Naive thymus-derived CD4-positive, alpha-beta T cell (primary cell): Measurements from ENCODE around the gene KAT8. TPM values are rescaled to one million over a fixed set of nuclear protein-coding genes. Genes with fewer than 3 reads are reported as not detected.

ENCODE experiments used
- ATAC-seq: fragments of 150-1000 bp; cut with Tn5 transposase; 2 replicates; pipeline ENCODE4 v1.10.0; 2021; ENCODE audit warnings: mild to moderate bottlenecking, moderate library complexity
- CTCF ChIA-PET: fragments of 350-600 bp; sonication (Branson Sonifier 250); formaldehyde crosslinking; loops from one replicate; lab custom pipeline; 2021; ENCODE audit warnings: antibody characterized with exemption; lab: Charles Lee
- POLR2A ChIA-PET: fragments of 350-600 bp; sonication (Branson Sonifier 250); formaldehyde crosslinking; loops from one replicate; lab custom pipeline; 2021; ENCODE audit warnings: antibody characterized with exemption, inconsistent platforms; lab: Charles Lee
- DNase-seq, 9 donors: peaks; one replicate each; pipeline versions ENCODE4 v3.0.0 to v3.0.0-alpha.2; 2020 to 2022; ENCODE audit warnings: mixed read lengths in 1 of 9
- H3K27ac ChIP-seq: one replicate; pipeline ENCODE4 v1.7.0; 2013; ENCODE audit warnings: mild to moderate bottlenecking, low read depth, low read length, moderate library complexity
- H3K27me3 ChIP-seq, 2 donors: one replicate each; pipeline ENCODE4 v1.7.0; 2013; ENCODE audit warnings: low read length in 2 of 2, mild to moderate bottlenecking in 2 of 2, moderate library complexity in 2 of 2; ENCODE audit not compliant: control insufficient read depth in 2 of 2, insufficient read depth in 2 of 2
- H3K36me3 ChIP-seq, 3 experiments: 1 replicate in 2 of 3; 2 replicates in 1 of 3; pipeline ENCODE4 v1.7.0; 2013; ENCODE audit warnings: low read length in 3 of 3, mild to moderate bottlenecking in 3 of 3, moderate library complexity in 1 of 3; ENCODE audit not compliant: insufficient read depth in 3 of 3, control insufficient read depth in 2 of 3
- H3K4me1 ChIP-seq, 2 donors: one replicate each; pipeline ENCODE4 v1.7.0; 2013; ENCODE audit warnings: low read length in 2 of 2, mild to moderate bottlenecking in 2 of 2, moderate library complexity in 1 of 2; ENCODE audit not compliant: control insufficient read depth in 2 of 2, insufficient read depth in 2 of 2
- H3K4me3 ChIP-seq: 2 replicates; pipeline ENCODE4 v1.7.0; 2013; ENCODE audit warnings: mild to moderate bottlenecking, low read length
- H3K9me3 ChIP-seq, 3 experiments: 1 replicate in 2 of 3; 2 replicates in 1 of 3; pipeline ENCODE4 v1.7.0; 2013; ENCODE audit warnings: low read length in 3 of 3; ENCODE audit not compliant: control insufficient read depth in 2 of 3
- H3K27ac Mint-ChIP-seq, 9 donors: one replicate each; pipeline ENCODE4 v1.8.0; 2020 to 2022; ENCODE audit warnings: mixed read lengths in 9 of 9, mild to moderate bottlenecking in 8 of 9, moderate library complexity in 5 of 9, inconsistent platforms in 2 of 9
- H3K27me3 Mint-ChIP-seq, 5 donors: one replicate each; pipeline ENCODE4 v1.8.0; 2021 to 2022; ENCODE audit warnings: mixed read lengths in 5 of 5, mild to moderate bottlenecking in 1 of 5
- H3K36me3 Mint-ChIP-seq, 5 donors: one replicate each; pipeline ENCODE4 v1.8.0; 2020 to 2022; ENCODE audit warnings: mixed read lengths in 5 of 5, mild to moderate bottlenecking in 3 of 5, inconsistent platforms in 1 of 5
- H3K4me1 Mint-ChIP-seq, 7 donors: one replicate each; pipeline ENCODE4 v1.8.0; 2020 to 2022; ENCODE audit warnings: mixed read lengths in 7 of 7, mild to moderate bottlenecking in 3 of 7, inconsistent platforms in 1 of 7
- H3K4me3 Mint-ChIP-seq, 10 donors: one replicate each; pipeline ENCODE4 v1.8.0; 2020 to 2022; ENCODE audit warnings: mild to moderate bottlenecking in 10 of 10, mixed read lengths in 10 of 10, moderate library complexity in 6 of 10, inconsistent platforms in 2 of 10
- H3K9me3 Mint-ChIP-seq, 11 donors: one replicate each; pipeline ENCODE4 v1.8.0; 2020 to 2022; ENCODE audit warnings: mixed read lengths in 11 of 11, mild to moderate bottlenecking in 4 of 11, inconsistent platforms in 1 of 11, moderate library complexity in 1 of 11
- intact Hi-C, 2 donors: fragments of 100-400 bp; cut with micrococcal nuclease; formaldehyde crosslinking; loops; one replicate each; pipeline ENCODE4 v1.15.1; 2023
- polyA plus RNA-seq, 2 donors: library from polyadenylated mRNA; unstranded; fragments of 300-500 nt; fragmentation: Illumina TruSeq; gene quantifications; one replicate each; pipeline ENCODE4 v1.2.3, GENCODE V29; 2021
- total RNA-seq, 6 experiments: library from RNA in 5 of 6; stranded (reverse) in 5 of 6; gene quantifications; 1 replicate in 5 of 6; 2 replicates in 1 of 6; pipeline ENCODE4 v1.2.3 and lab custom pipeline; 2021 to 2026

Gene KAT8
- total and polyA plus RNA-seq, 7 experiments from 2014 or later = 63.0 to 134 (median 109) TPM

GRCh38 chr16:31085873-31086628 lies 31.4 kb upstream of the KAT8 start:
- peak overlapping the region in 2 of 9 donors; percentile 72 to 85 for H3K27ac Mint-ChIP-seq
- Histone ChIP-seq H3K36me3 (peaks cover 0 to 80% (median 3%) of the 10 kb centered on the region in 3 experiments), H3K4me3 (no peak overlapping the region), H3K27me3 (no peaks in the 10 kb centered on the region), H3K4me1 (no peaks in the 10 kb centered on the region), H3K27ac (no peak overlapping the region), H3K9me3 (no peaks in the 10 kb centered on the region)
- H3K4me3 Mint-ChIP-seq = no peak overlapping the region
- no peak for DNase-seq
- no peak for ATAC-seq
- H3K27me3 Mint-ChIP-seq = no peaks in the 10 kb centered on the region
- ChIA-PET CTCF (no interaction called here), POLR2A (interaction anchor here (1.1 kb wide), 1 partner anchor 13 kb away, joined by 4 read pairs; the partner anchor contains the start of genes ZNF646 and ZNF668)
- peaks cover 0 to 19% (median 0%) of the 10 kb centered on the region in 5 donors for H3K36me3 Mint-ChIP-seq
- H3K4me1 Mint-ChIP-seq = peaks cover 5 to 17% (median 10%) of the 10 kb centered on the region in 7 donors
- H3K9me3 Mint-ChIP-seq = no peaks in the 10 kb centered on the region
- intact Hi-C loops = no loop called here

GRCh38 chr16:31086629-31086906 lies 30.9 kb upstream of the KAT8 start:
- Mint-ChIP-seq H3K27me3 (no peaks in the 10 kb centered on the region), H3K27ac (peak overlapping the region in 1 of 9 donors; percentile 72), H3K4me1 (peaks cover 5 to 16% (median 9%) of the 10 kb centered on the region in 7 donors), H3K4me3 (no peak overlapping the region), H3K9me3 (no peaks in the 10 kb centered on the region), H3K36me3 (peaks cover 0 to 22% (median 0%) of the 10 kb centered on the region in 5 donors)
- H3K4me3 ChIP-seq = no peak overlapping the region
- H3K4me1 ChIP-seq = no peaks in the 10 kb centered on the region
- CTCF ChIA-PET = no interaction called here
- intact Hi-C loops = no loop called here
- POLR2A ChIA-PET = interaction anchor here (1.1 kb wide), 1 partner anchor 13 kb away, joined by 4 read pairs; the partner anchor contains the start of genes ZNF646 and ZNF668
- peaks cover 0 to 80% (median 3%) of the 10 kb centered on the region in 3 experiments for H3K36me3 ChIP-seq
- H3K9me3 ChIP-seq = no peaks in the 10 kb centered on the region
- H3K27me3 ChIP-seq = no peaks in the 10 kb centered on the region
- DNase-seq = no peak
- ATAC-seq = no peak
- no peak overlapping the region for H3K27ac ChIP-seq

- peaks cover 0 to 16% (median 0%) of the 10 kb centered on the region in 5 donors for H3K36me3 Mint-ChIP-seq
- no peaks in the 10 kb centered on the region for H3K9me3 Mint-ChIP-seq
- ChIA-PET POLR2A (no interaction called here), CTCF (no interaction called here)
- H3K27me3 Mint-ChIP-seq = no peaks in the 10 kb centered on the region
- peaks cover 0 to 12% (median 2%) of the 10 kb centered on the region in 7 donors for H3K4me1 Mint-ChIP-seq
- ATAC-seq (no peak), DNase-seq (no peak)
- Histone ChIP-seq H3K4me3 (no peak overlapping the region), H3K27ac (no peak overlapping the region), H3K36me3 (peaks cover 0 to 72% (median 3%) of the 10 kb centered on the region in 3 experiments), H3K4me1 (no peaks in the 10 kb centered on the region), H3K27me3 (no peaks in the 10 kb centered on the region), H3K9me3 (no peaks in the 10 kb centered on the region)
- intact Hi-C loops = no loop called here
- H3K4me3 Mint-ChIP-seq = no peak overlapping the region
- peak overlapping the region in 1 of 9 donors; percentile 76 for H3K27ac Mint-ChIP-seq
These were observed 30.0 kb upstream of the KAT8 start for GRCh38 chr16:31087481-31087880.

GRCh38 chr16:31087971-31088370 lies 29.5 kb upstream of the KAT8 start:
- peak overlapping the region in 1 of 9 donors; percentile 32 for H3K27ac Mint-ChIP-seq
- Histone ChIP-seq H3K4me3 (no peak overlapping the region), H3K4me1 (no peaks in the 10 kb centered on the region), H3K36me3 (peaks cover 0 to 67% (median 3%) of the 10 kb centered on the region in 3 experiments), H3K27ac (no peak overlapping the region), H3K9me3 (no peaks in the 10 kb centered on the region), H3K27me3 (no peaks in the 10 kb centered on the region)
- peaks cover 0 to 15% (median 6%) of the 10 kb centered on the region in 7 donors for H3K4me1 Mint-ChIP-seq
- no peak for ATAC-seq
- no peaks in the 10 kb centered on the region for H3K9me3 Mint-ChIP-seq
- CTCF ChIA-PET = no interaction called here
- no peak overlapping the region for H3K4me3 Mint-ChIP-seq
- H3K27me3 Mint-ChIP-seq = no peaks in the 10 kb centered on the region
- POLR2A ChIA-PET = no interaction called here
- intact Hi-C loops = no loop called here
- DNase-seq = no peak
- H3K36me3 Mint-ChIP-seq = peaks cover 0 to 15% (median 0%) of the 10 kb centered on the region in 5 donors

- peaks cover 0 to 12% (median 0%) of the 10 kb centered on the region in 5 donors for H3K36me3 Mint-ChIP-seq
- intact Hi-C loops = no loop called here
- H3K27ac Mint-ChIP-seq = peak within 1 kb of the TSS in 3 of 9 donors; percentile 32 to 66 (median 65)
- ATAC-seq = no peak
- Histone ChIP-seq H3K27ac (no peak within 1 kb of the TSS), H3K9me3 (no peaks in the 10 kb centered on the region), H3K4me3 (no peak within 1 kb of the TSS), H3K36me3 (peaks cover 0 to 61% (median 3%) of the 10 kb centered on the region in 3 experiments), H3K27me3 (no peaks in the 10 kb centered on the region), H3K4me1 (peaks cover 0 to 4% of the 10 kb centered on the region in 2 donors)
- peaks cover 0 to 20% (median 8%) of the 10 kb centered on the region in 7 donors for H3K4me1 Mint-ChIP-seq
- CTCF ChIA-PET = no interaction called here
- H3K9me3 Mint-ChIP-seq = no peaks in the 10 kb centered on the region
- H3K4me3 Mint-ChIP-seq = no peak within 1 kb of the TSS
- DNase-seq = no peak
- H3K27me3 Mint-ChIP-seq = no peaks in the 10 kb centered on the region
- POLR2A ChIA-PET = no interaction called here
These were observed 28.8 kb upstream of the KAT8 start, which contains the start of gene PRSS53 for GRCh38 chr16:31088459-31089183. Gene PRSS53 (minus strand): TSS chr16:31088943. CDS start chr16:31088809, 134 bp downstream.

GRCh38 chr16:31089199-31089598 lies 28.3 kb upstream of the KAT8 start:
- ATAC-seq = no peak
- Histone ChIP-seq H3K27me3 (no peaks in the 10 kb centered on the region), H3K9me3 (no peaks in the 10 kb centered on the region), H3K4me1 (peaks cover 5 to 9% of the 10 kb centered on the region in 2 donors), H3K27ac (no peak overlapping the region), H3K36me3 (peaks cover 0 to 56% (median 3%) of the 10 kb centered on the region in 3 experiments), H3K4me3 (no peak overlapping the region)
- peak overlapping the region in 2 of 9 donors; percentile 14 to 66 for H3K27ac Mint-ChIP-seq
- DNase-seq = no peak
- H3K36me3 Mint-ChIP-seq = peaks cover 0 to 12% (median 0%) of the 10 kb centered on the region in 5 donors
- peaks cover 5 to 25% (median 13%) of the 10 kb centered on the region in 7 donors for H3K4me1 Mint-ChIP-seq
- H3K4me3 Mint-ChIP-seq = no peak overlapping the region
- H3K9me3 Mint-ChIP-seq = no peaks in the 10 kb centered on the region
- POLR2A ChIA-PET = no interaction called here
- CTCF ChIA-PET = no interaction called here
- H3K27me3 Mint-ChIP-seq = no peaks in the 10 kb centered on the region
- intact Hi-C loops = no loop called here
